IMR-90 (cell line): ENCODE results near the gene TPP1. TPM values are rescaled to one million over a fixed set of nuclear protein-coding genes. Genes with fewer than 3 reads are reported as not detected.

Experiments
- ATAC-seq: fragments of 200-7000 bp; cut with Tn5 transposase; 2 replicates; pipeline ENCODE4 v1.9.1; 2020; ENCODE audit warnings: low read depth, mild to moderate bottlenecking, moderate library complexity
- BruUV-seq: library from RNA; stranded (reverse); fragments of 400-500 nt; replicated peaks from 2 replicates; lab custom pipeline; 2021; lab: Mats Ljungman, UMichigan
- CTCF ChIA-PET: fragments of 300-600 bp; formaldehyde crosslinking; extraction: SDS; loops from one replicate; lab custom pipeline; 2021; ENCODE audit warnings: antibody characterized with exemption; lab: Yijun Ruan, JAX
- POLR2A ChIA-PET: fragments of 300-600 bp; sonication (Branson Sonifier 250); formaldehyde crosslinking; loops from one replicate; lab custom pipeline; 2022; ENCODE audit warnings: antibody characterized with exemption; ENCODE audit not compliant: unreplicated experiment; lab: Charles Lee
- DNase-seq: peaks from one replicate; pipeline ENCODE4 v3.0.0; 2013
- H2AFZ ChIP-seq: replicated peaks from 2 replicates; pipeline ENCODE3; 2013; ENCODE audit warnings: low read length, mild to moderate bottlenecking; ENCODE audit not compliant: poor library complexity
- H2AK5ac ChIP-seq: 2 replicates; pipeline ENCODE4 v1.6.1; 2013; ENCODE audit warnings: low read depth, low read length, inconsistent platforms
- H2AK9ac ChIP-seq: replicated peaks from 2 replicates; pipeline ENCODE3; 2013; ENCODE audit warnings: mild to moderate bottlenecking, low read depth, low read length, moderate library complexity; ENCODE audit not compliant: poor library complexity
- H2BK120ac ChIP-seq: 2 replicates; pipeline ENCODE4 v1.6.1; 2013; ENCODE audit warnings: low read depth, low read length, inconsistent platforms
- H2BK15ac ChIP-seq: 3 replicates; pipeline ENCODE4 v1.6.1; 2013; ENCODE audit warnings: low read depth, low read length, inconsistent platforms
- H2BK20ac ChIP-seq: 2 replicates; pipeline ENCODE4 v1.6.1; 2013; ENCODE audit warnings: low read depth, mild to moderate bottlenecking, inconsistent platforms, low read length, moderate library complexity
- H2BK5ac ChIP-seq: 2 replicates; pipeline ENCODE4 v1.6.1; 2013; ENCODE audit warnings: mild to moderate bottlenecking, low read depth, low read length, inconsistent platforms; ENCODE audit not compliant: poor library complexity, severe bottlenecking
- H3K14ac ChIP-seq: replicated peaks from 2 replicates; pipeline ENCODE4 v1.6.1; 2013; ENCODE audit warnings: low read depth, low read length, inconsistent platforms
- H3K18ac ChIP-seq: 2 replicates; pipeline ENCODE4 v1.6.1; 2013; ENCODE audit warnings: low read depth, low read length, control low read depth
- H3K23ac ChIP-seq: 2 replicates; pipeline ENCODE4 v1.6.1; 2013; ENCODE audit warnings: low read depth, low read length, inconsistent platforms
- H3K27ac ChIP-seq: 2 replicates; pipeline ENCODE4 v1.5.1; 2013; ENCODE audit warnings: mild to moderate bottlenecking, control low read depth, low read length; ENCODE audit not compliant: insufficient read depth
- H3K27me3 ChIP-seq: 2 replicates; pipeline ENCODE4 v1.6.1; 2013; ENCODE audit warnings: low read length; ENCODE audit not compliant: control insufficient read depth, insufficient read depth
- H3K36me3 ChIP-seq: 2 replicates; pipeline ENCODE4 v1.6.1; 2013; ENCODE audit warnings: low read length, mixed read lengths; ENCODE audit not compliant: control insufficient read depth, insufficient read depth
- H3K4ac ChIP-seq: 2 replicates; pipeline ENCODE4 v1.6.1; 2013; ENCODE audit warnings: low read depth, low read length, inconsistent platforms
- H3K4me1 ChIP-seq: 2 replicates; pipeline ENCODE4 v1.6.1; 2013; ENCODE audit warnings: low read length, mixed read lengths; ENCODE audit not compliant: control insufficient read depth, insufficient read depth
- H3K4me2 ChIP-seq: 2 replicates; pipeline ENCODE4 v1.6.1; 2013; ENCODE audit warnings: low read depth, mild to moderate bottlenecking, control low read depth, low read length, moderate library complexity
- H3K4me3 ChIP-seq: 2 replicates; pipeline ENCODE4 v1.5.1; 2013; ENCODE audit warnings: low read depth, mild to moderate bottlenecking, control low read depth, low read length, moderate library complexity; ENCODE audit not compliant: insufficient read depth
- H3K56ac ChIP-seq: 2 replicates; pipeline ENCODE4 v1.6.1; 2013; ENCODE audit warnings: low read length, inconsistent platforms; ENCODE audit not compliant: insufficient read depth; ENCODE audit errors: extremely low read depth
- H3K79me1 ChIP-seq, 2 experiments: 2 replicates each; pipeline ENCODE4 v1.6.1; 2013; ENCODE audit warnings: low read length in 2 of 2, inconsistent platforms in 1 of 2, low read depth in 1 of 2
- H3K9ac ChIP-seq: 2 replicates; pipeline ENCODE4 v1.6.1; 2013; ENCODE audit warnings: low read depth, low read length, control low read depth
- H3K9me1 ChIP-seq: 2 replicates; pipeline ENCODE4 v1.6.1; 2013; ENCODE audit warnings: low read length, inconsistent platforms; ENCODE audit not compliant: insufficient read depth
- H3K9me3 ChIP-seq: 2 replicates; pipeline ENCODE4 v1.6.1; 2013; ENCODE audit warnings: low read length; ENCODE audit not compliant: control insufficient read depth, insufficient read depth
- H4K20me1 ChIP-seq: 2 replicates; pipeline ENCODE4 v1.6.1; 2013; ENCODE audit warnings: low read length, inconsistent platforms; ENCODE audit not compliant: insufficient read depth
- H4K5ac ChIP-seq: 2 replicates; pipeline ENCODE4 v1.6.1; 2013; ENCODE audit warnings: mild to moderate bottlenecking, low read depth, low read length, control low read depth
- H4K8ac ChIP-seq, 2 experiments: 2 replicates each; pipeline ENCODE4 v1.6.1; 2013; ENCODE audit warnings: low read depth in 2 of 2, low read length in 2 of 2, control low read depth in 1 of 2, inconsistent platforms in 1 of 2
- H4K91ac ChIP-seq: 2 replicates; pipeline ENCODE4 v1.6.1; 2013; ENCODE audit warnings: low read depth, low read length, inconsistent platforms; ENCODE audit not compliant: insufficient read depth
- BHLHE40 ChIP-seq: fragments of 150-350 bp; IDR thresholded peaks from 2 replicates; pipeline ENCODE4 v1.6.1; 2016; ENCODE audit warnings: mild to moderate bottlenecking, low read depth, low read length
- CEBPB ChIP-seq: IDR thresholded peaks from 2 replicates; pipeline ENCODE4 v1.6.1; 2012; ENCODE audit warnings: low read depth, low read length, improper control_type of control experiment
- CHD1 ChIP-seq: IDR thresholded peaks from 2 replicates; pipeline ENCODE4 v1.6.1; 2012; ENCODE audit warnings: low read depth, low read length, improper control_type of control experiment
- CTCF ChIP-seq: conservative IDR thresholded peaks from 2 replicates; pipeline ENCODE4 v1.5.1; 2012; ENCODE audit warnings: mild to moderate bottlenecking, low read depth, low read length, improper control_type of control experiment
- ELK1 ChIP-seq: fragments of 150-350 bp; IDR thresholded peaks from 2 replicates; pipeline ENCODE4 v1.6.1; 2016; ENCODE audit warnings: low read depth, mild to moderate bottlenecking, low read length, moderate library complexity, borderline replicate concordance
- FOS ChIP-seq: fragments of 150-350 bp; IDR thresholded peaks from 2 replicates; pipeline ENCODE4 v1.6.1; 2016; ENCODE audit warnings: low read depth, low read length
- MAFK ChIP-seq: IDR thresholded peaks from 2 replicates; pipeline ENCODE4 v1.6.1; 2012; ENCODE audit warnings: low read depth, low read length, improper control_type of control experiment
- MAZ ChIP-seq: IDR thresholded peaks from 2 replicates; pipeline ENCODE4 v1.6.1; 2012; ENCODE audit warnings: low read depth, mild to moderate bottlenecking, low read length, improper control_type of control experiment, moderate library complexity, borderline replicate concordance
- NFE2L2 ChIP-seq: fragments of 150-350 bp; IDR thresholded peaks from 2 replicates; pipeline ENCODE4 v1.6.1; 2016; ENCODE audit warnings: low read depth, mild to moderate bottlenecking, low read length
- POLR2A ChIP-seq: IDR thresholded peaks from 2 replicates; pipeline ENCODE4 v1.6.1; 2012; ENCODE audit warnings: mild to moderate bottlenecking, low read depth, low read length
- RFX5 ChIP-seq: IDR thresholded peaks from 2 replicates; pipeline ENCODE4 v1.8.0; 2012; ENCODE audit warnings: low read depth, mild to moderate bottlenecking, low read length, moderate library complexity
- SMC3 ChIP-seq: fragments of 150-350 bp; IDR thresholded peaks from 2 replicates; pipeline ENCODE4 v1.6.1; 2016; ENCODE audit warnings: low read depth, mild to moderate bottlenecking, antibody characterized with exemption, low read length, moderate library complexity
- USF2 ChIP-seq: fragments of 150-350 bp; IDR thresholded peaks from 2 replicates; pipeline ENCODE4 v1.6.1; 2017; ENCODE audit warnings: mild to moderate bottlenecking, antibody characterized with exemption, low read length, low read depth
- whole genome bisulfite sequencing, 2 experiments: methylation state at CpG; one replicate each; pipeline versions ENCODE4 v1.1.5 to v1.1.7; 2013; ENCODE audit warnings: missing lambda C conversion rate in 2 of 2; ENCODE audit not compliant: insufficient read length in 1 of 2; ENCODE audit errors: extremely low coverage in 2 of 2; 5-methylcytosine and 5-hydroxymethylcytosine counted together
- dilution Hi-C: fragments of 300-500 bp; cut with HindIII; formaldehyde crosslinking; loops from one replicate; pipeline ENCODE4 v1.14.3; 2018; ENCODE audit warnings: low sequenced_read_pairs; ENCODE audit not compliant: unreplicated experiment
- in situ Hi-C: fragments of 300-500 bp; cut with MboI; formaldehyde crosslinking; loops from 3 replicates; pipeline ENCODE4 v1.14.3; 2019; ENCODE audit warnings: low sequenced_read_pairs, inconsistent platforms, mixed read lengths
- intact Hi-C: fragments of 100-400 bp; cut with micrococcal nuclease; formaldehyde crosslinking; loops from 2 replicates; pipeline ENCODE4 v1.10.0; 2022
- polyA plus RNA-seq, 3 experiments: library from polyadenylated mRNA; depleted of rRNA; stranded (reverse); fragments of >200 nt; gene quantifications; 2 replicates each; pipeline ENCODE4 v1.2.3, GENCODE V29; 2012; ENCODE audit warnings: low replicate concordance in 1 of 3
- total RNA-seq: library from RNA; depleted of rRNA; stranded (reverse); fragments of >200 nt; gene quantifications from 2 replicates; pipeline ENCODE4 v1.2.3, GENCODE V29; 2012

Gene TPP1
- total and polyA plus RNA-seq, 2 of the 4 experiments (the other 2 are of a cell fraction): 33.5 to 108 TPM

DNA sequence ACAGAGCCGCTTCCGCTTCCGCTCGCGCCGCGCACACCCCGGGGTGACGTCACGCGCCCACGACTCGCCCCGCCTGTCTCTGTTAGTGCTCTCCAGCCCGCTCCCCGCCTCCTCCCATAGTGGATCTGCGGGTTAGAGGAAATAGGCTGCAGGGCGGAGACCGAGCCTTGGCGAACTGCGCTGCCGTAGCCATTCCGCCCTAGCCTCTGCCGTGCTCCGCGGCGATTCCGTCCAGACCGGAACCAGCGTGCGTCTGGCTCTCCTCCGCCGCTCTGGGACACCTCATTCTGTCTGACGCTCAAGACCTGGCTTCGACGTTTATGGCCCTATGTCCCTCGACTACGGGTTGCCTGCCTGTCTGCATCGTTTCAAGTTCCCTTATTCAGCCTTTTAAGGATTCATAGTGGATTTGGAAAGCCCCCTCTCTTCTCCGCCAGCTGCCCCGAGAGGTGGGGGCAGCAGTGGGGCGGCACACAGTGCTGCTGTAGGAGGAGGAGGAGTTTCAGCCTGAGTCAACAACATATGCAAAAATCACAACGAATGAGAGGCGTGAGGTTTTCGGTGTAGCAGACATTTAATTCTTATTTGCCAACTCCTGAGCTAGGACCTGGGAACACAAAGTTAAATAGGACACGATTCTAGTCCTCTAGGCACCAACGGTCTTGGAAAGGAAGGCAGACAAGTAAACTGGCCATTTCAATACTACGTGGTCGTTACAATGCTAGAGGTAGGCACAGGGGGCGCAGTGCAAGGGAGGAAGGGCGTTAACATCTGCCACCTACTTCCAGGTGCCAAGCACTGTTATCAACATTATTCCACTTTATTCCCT lies 6.8 kb downstream of the TPP1 start, which contains the start of gene TAF10:
TSS of gene TAF10 (minus strand) at position 4 of the 829 bp plus-strand sequence. CDS start 27 bp downstream, outside the sequence.
- peak within 1 kb of the TSS; percentile 67 for H3K4me3 ChIP-seq
- H3K9ac ChIP-seq: peak within 1 kb of the TSS; percentile 99
- H3K14ac ChIP-seq: peak within 1 kb of the TSS; percentile 97
- intact Hi-C loops: loop anchor here (1.0 kb wide), 2 partner anchors 71 to 138 kb away; partner anchors contain the start of gene MRPL17
- H3K4me2 ChIP-seq: peak within 1 kb of the TSS; percentile 96
- ChIA-PET POLR2A (interaction anchor here (0.8 to 0.9 kb wide), 2 partner anchors 9 to 15 kb away, joined by 3 to 4 read pairs; no protein-coding TSS in a partner anchor), CTCF (interaction anchor here (0.6 to 1.1 kb wide), 3 partner anchors 8 to 234 kb away, joined by 3 read pairs; partner anchors contain the start of gene ILK)
- no TSS peak for BruUV-seq
- dilution Hi-C loops: no loop called here
- peak within 1 kb of the TSS; percentile 64; the same call in 2 of the 3 replicates for H2BK15ac ChIP-seq
- H3K79me1 ChIP-seq: peaks cover 30 to 84% of the 10 kb centered on the region in 2 experiments
- peak within 1 kb of the TSS; percentile 95 for H2AFZ ChIP-seq
- H2BK20ac ChIP-seq: peak within 1 kb of the TSS; percentile 45; the same call in 1 of the 2 replicates
- peak; percentile 96 for DNase-seq
- H3K23ac ChIP-seq: peak within 1 kb of the TSS; percentile 92
- H2AK5ac ChIP-seq: peak within 1 kb of the TSS; percentile 93
- peak within 1 kb of the TSS; percentile 96 to 98 for H4K8ac ChIP-seq
- in situ Hi-C loops: no loop called here
- peak within 1 kb of the TSS; percentile 96 for H4K91ac ChIP-seq
- H3K9me1 ChIP-seq: peaks cover 39% of the 10 kb centered on the region
- peaks cover 64% of the 10 kb centered on the region for H3K36me3 ChIP-seq
- peak within 1 kb of the TSS; percentile 97 for H3K4ac ChIP-seq
- ATAC-seq: peak; percentile 91
- peak within 1 kb of the TSS; percentile 98 for H4K5ac ChIP-seq
- H2BK120ac ChIP-seq: peak within 1 kb of the TSS; percentile 73
- peak within 1 kb of the TSS; percentile 97 for H2AK9ac ChIP-seq
- no peaks in the 10 kb centered on the region for H3K9me3 ChIP-seq
- peaks cover 29% of the 10 kb centered on the region for H3K4me1 ChIP-seq
- peaks cover 7% of the 10 kb centered on the region for H4K20me1 ChIP-seq
- H3K18ac ChIP-seq: peak within 1 kb of the TSS; percentile 97
- peak within 1 kb of the TSS; percentile 88 for H3K56ac ChIP-seq
- H3K27me3 ChIP-seq: no peaks in the 10 kb centered on the region
- H3K27ac ChIP-seq: peak within 1 kb of the TSS; percentile 99
- 2% methylated on average over 18 of the region's 51 CpGs; no CpG with 5 or more reads in 1 of the 2 experiments for WGBS, 2 experiments
- H2BK5ac ChIP-seq: peak within 1 kb of the TSS; percentile 99
- TF ChIP-seq POLR2A (peak; percentile 89), CEBPB (no peak), CTCF (peak; percentile 39), RFX5 (peak; percentile 61), CHD1 (peak; percentile 87; the same call in 1 of the 2 replicates), FOS (0 out of 2 replicates have a peak, but pooled peaks have one; percentile 3), SMC3 (no peak), ELK1 (no peak), BHLHE40 (peak; percentile 4; the same call in 1 of the 2 replicates), MAFK (no peak), NFE2L2 (no peak), USF2 (no peak), MAZ (peak; percentile 61)
